GM12874 (cell line): ENCODE results near the gene SPATS1.

Experiments used
- CTCF ChIP-seq: IDR thresholded peaks from 2 replicates; pipeline ENCODE4 v1.5.1; 2011; ENCODE audit warnings: low read depth, mild to moderate bottlenecking, control low read depth, low read length, moderate library complexity; ENCODE audit not compliant: insufficient read depth

SPATS1 gene

DNA sequence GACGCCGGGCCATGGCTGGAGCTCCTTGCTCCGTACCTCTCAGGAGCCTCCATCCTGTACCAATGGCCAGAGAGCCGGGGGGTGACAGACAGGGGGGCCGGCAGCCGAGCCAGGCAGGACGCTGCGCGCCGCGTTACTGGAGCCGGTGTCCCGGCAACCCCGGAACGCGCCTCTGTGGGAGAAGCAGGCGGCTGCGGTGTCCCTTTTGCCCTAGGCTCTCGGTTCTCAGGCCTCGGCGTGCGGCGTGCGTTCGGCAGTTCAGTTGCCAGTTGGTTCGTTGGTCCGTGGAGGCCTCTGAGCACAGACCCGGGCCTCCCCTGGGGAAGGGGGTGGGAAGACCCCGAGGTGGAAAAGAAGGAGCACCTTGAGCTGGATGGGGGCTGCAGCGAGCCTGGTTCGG lies at the start of gene SPATS1:
Gene SPATS1, plus strand, starts transcription at position 162 of the 400 bp plus-strand sequence. CDS start 446 bp downstream, outside the sequence.
- no peak for TF ChIP-seq CTCF

GRCh38 chr6:44292661-44293365 lies 49.6 kb upstream of the SPATS1 start:
- TF ChIP-seq CTCF = no peak

GRCh38 chr6:44294832-44295791 lies 47.3 kb upstream of the SPATS1 start:
- no peak for TF ChIP-seq CTCF

DNA sequence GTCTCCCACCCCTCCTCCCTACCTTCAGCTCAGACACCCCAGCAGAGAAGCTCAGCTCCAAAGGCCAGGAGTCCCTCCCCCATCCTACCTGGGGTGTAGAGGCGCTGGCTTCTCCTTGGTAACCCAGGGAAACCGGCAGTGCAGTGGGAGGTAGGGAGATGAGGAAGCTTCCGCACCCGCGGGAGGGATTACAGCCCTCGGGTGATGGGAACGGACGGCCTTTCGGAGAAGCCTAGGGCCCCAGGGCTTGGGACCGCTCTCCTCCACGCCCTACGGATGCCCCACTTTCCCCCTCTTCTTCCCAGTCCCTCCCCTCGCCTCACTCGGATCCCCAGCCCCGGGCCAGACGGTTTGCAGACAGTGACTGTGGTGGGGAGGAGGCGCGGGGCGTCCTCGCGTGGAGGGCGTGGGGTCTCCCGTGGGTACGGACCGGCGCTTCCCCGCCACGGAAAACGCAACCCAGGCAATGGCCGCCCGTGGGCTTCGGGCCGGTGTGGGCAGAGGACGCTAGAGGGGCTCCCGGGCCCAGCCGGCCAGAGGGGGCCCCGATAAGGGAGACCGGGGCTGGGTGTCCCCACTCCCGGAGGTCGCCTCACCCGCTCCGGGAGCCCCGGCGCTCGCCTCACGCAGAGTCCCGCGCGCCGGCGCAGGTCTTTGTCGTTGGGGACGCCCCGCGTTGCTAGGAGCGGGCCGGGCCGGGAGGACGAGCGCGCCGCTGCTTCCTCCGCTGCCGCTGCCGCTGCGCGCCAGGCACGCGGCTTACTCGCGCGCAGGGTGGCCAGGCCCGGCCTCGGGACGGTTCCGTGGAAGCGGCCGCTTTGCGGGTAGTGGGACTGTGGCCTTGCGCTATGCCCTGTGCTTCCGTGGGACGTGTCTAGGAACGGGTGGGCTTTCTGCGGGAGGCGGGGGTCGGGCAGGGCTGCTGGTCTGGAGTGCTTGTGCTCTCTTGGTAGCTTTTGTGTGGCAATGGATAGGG lies 45.1 kb upstream of the SPATS1 start:
- no peak for TF ChIP-seq CTCF

DNA sequence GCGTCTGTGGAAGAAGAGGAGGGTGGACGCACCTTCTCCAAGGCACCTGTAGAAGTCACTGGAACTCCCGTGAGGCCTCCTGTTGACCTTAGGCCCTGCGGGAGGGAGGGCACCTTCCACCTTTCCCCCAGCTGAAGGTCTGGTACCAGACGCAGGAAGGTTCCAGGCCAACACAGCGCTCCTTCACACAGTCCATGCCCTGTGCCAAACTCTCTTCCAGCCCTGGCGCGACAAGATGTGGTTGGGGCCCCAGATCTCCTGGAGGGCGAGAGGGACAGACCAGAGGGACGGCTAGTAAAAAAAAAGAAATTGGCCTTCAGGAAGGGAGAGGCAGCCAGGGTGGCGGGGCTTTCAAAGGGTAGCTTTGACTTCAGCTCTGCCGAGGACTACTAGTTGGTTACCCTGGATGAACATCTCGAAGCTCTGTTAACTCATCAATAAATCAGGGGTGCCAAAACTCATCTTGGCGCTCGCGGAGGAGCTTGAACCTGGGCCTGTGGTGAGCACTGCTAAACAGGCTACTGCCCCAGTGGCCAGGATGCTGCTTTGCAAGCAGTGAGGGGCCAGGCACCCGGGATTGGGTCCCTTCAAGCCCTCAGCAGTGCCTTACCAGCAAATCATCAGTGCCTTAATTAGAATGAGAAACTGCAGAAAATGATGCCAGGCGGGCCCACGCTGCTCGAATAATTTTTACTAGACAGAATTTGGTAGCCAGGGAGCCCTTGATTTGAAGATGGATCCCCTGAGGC lies 44.2 kb upstream of the SPATS1 start:
- no peak for TF ChIP-seq CTCF

- TF ChIP-seq CTCF = no peak
These were observed 43.6 kb upstream of the SPATS1 start for GRCh38 chr6:44298864-44299263.
